ENCODE data around the gene UBASH3A. TPM values are rescaled to one million over a fixed set of nuclear protein-coding genes. Genes with fewer than 3 reads are reported as not detected.

Gene UBASH3A
- total RNA-seq, 1 experiment from 2014 or later: not detected

DNA sequence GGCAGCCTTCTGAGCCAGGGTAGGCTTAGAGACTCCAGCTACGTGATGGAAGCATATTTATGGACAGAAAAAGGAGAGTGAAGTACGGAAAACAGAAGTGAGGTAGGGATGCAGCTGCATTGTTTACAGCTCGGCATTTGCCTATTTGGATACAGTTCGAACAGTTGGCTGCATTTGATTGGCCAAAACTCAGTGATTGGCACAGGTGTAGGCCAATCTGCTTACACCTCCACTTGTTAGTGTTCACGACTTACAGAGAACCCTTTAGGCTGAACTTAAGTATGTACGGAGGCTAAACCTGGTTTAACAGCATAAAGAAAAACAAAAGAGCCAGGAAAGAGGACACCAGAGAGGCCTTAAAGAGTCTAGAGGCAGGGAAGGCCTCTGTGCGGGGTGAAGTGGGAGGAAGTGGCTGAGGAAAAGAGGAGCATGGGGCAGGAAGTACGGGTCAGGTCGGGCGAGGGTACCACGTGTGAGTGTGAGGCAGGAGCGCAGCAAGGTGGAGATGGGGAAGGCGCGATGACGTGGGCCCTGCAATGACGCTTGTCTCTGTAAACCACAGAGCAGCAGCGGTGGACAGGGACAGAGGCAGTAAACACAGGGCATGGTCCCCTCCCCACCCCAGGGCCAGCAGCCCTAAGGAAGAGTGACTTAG is 60.3 kb downstream of the UBASH3A start:
- CTCF ChIA-PET: no interaction called here
- Mint-ChIP-seq H3K4me1 (ENCODE audit: low read depth, unreplicated experiment) (peaks cover 71% of the 10 kb centered on the region), H3K27ac (ENCODE audit: unreplicated experiment) (peak overlapping the region; percentile 95), H3K36me3 (ENCODE audit: insufficient read depth, unreplicated experiment) (peaks cover 22% of the 10 kb centered on the region), H3K27me3 (ENCODE audit: unreplicated experiment) (no peaks in the 10 kb centered on the region), H3K4me3 (ENCODE audit: low read depth, unreplicated experiment) (peak overlapping the region; percentile 35), H3K9me3 (ENCODE audit: low read depth, unreplicated experiment) (peaks cover 2% of the 10 kb centered on the region)
- intact Hi-C loops (cut with micrococcal nuclease; ENCODE audit: unreplicated experiment): no loop called here
- DNase-seq: peak; percentile 54
- TF ChIP-seq, protein P1, sequence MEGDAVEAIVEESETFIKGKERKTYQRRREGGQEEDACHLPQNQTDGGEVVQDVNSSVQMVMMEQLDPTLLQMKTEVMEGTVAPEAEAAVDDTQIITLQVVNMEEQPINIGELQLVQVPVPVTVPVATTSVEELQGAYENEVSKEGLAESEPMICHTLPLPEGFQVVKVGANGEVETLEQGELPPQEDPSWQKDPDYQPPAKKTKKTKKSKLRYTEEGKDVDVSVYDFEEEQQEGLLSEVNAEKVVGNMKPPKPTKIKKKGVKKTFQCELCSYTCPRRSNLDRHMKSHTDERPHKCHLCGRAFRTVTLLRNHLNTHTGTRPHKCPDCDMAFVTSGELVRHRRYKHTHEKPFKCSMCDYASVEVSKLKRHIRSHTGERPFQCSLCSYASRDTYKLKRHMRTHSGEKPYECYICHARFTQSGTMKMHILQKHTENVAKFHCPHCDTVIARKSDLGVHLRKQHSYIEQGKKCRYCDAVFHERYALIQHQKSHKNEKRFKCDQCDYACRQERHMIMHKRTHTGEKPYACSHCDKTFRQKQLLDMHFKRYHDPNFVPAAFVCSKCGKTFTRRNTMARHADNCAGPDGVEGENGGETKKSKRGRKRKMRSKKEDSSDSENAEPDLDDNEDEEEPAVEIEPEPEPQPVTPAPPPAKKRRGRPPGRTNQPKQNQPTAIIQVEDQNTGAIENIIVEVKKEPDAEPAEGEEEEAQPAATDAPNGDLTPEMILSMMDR (IDR thresholded peaks at IDR 0.05; ENCODE audit: unreplicated experiment): no peak
- no TSS peak for BruUV-seq (replicated peaks)

DNA sequence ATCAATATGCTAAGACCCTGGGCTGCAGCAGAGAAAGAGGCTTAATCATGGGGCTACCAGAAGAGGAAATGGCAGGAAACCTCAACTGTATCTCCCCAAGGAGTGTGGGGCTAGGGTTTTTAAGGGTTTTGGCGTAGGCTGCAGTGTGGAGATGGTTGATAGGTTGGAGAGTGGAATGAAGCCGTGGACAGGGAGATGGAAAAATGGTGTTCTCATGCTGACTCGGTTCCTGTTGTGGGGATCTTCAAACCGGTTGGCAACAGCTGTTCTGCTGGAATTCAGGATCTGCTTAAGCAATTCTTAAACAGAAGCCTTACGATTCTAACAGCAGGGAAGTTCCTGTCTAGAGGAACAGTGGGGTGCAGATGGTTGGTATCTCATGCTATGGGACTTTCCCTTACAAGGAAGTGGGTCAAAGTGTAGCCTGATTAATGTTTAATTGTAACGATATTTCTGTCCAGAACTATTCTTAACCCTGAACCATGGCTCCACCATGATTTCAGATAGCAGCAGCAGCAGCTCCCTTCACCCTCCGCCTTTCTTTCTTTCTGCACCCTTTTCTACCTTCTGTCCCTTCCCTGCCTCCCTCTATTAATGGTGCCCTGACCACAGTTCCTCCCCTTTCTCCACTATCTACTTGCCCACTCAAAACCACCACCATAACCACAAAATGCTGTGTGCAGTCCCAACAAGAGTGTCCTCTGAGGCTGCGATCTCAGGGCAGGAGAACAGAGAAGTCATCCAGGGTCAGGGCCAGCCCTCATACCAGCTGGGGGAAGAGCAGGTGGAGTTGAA is 61.5 kb downstream of the UBASH3A start:
- TF ChIP-seq, protein P1 (IDR thresholded peaks at IDR 0.05; ENCODE audit: unreplicated experiment): no peak
- intact Hi-C loops (cut with micrococcal nuclease; ENCODE audit: unreplicated experiment): loop anchor here (5.0 kb wide), 1 partner anchor 52 kb away; no protein-coding TSS in a partner anchor
- Mint-ChIP-seq H3K27me3 (ENCODE audit: unreplicated experiment) (no peaks in the 10 kb centered on the region), H3K27ac (ENCODE audit: unreplicated experiment) (peak overlapping the region; percentile 53), H3K9me3 (ENCODE audit: low read depth, unreplicated experiment) (peaks cover 2% of the 10 kb centered on the region), H3K36me3 (ENCODE audit: insufficient read depth, unreplicated experiment) (peaks cover 22% of the 10 kb centered on the region), H3K4me1 (ENCODE audit: low read depth, unreplicated experiment) (peaks cover 76% of the 10 kb centered on the region), H3K4me3 (ENCODE audit: low read depth, unreplicated experiment) (peak overlapping the region; percentile 15)
- CTCF ChIA-PET: interaction anchor here (0.5 kb wide), 1 partner anchor 420 kb away, joined by 6 read pairs; no protein-coding TSS in a partner anchor
- no TSS peak for BruUV-seq (replicated peaks)
- DNase-seq: peak; percentile 28

DNA sequence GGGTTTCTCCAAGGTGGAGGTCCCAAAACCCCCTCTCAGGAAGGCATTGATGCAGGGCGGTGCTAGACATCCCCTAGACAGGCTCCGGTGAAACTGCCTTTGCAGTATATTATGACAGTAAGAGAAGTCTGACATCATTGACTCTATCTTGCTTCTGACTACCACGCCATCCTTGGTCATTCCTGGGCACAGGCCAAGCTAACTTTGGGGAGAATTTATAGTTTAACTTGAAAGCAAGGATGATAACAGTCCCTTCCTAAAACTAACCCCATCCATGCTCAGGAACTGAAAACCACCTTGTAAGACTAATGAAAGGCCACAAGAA is 62.1 kb downstream of the UBASH3A start:
- intact Hi-C loops (cut with micrococcal nuclease; ENCODE audit: unreplicated experiment): loop anchor here (5.0 kb wide), 1 partner anchor 52 kb away; no protein-coding TSS in a partner anchor
- H3K27ac Mint-ChIP-seq (ENCODE audit: unreplicated experiment): peak overlapping the region; percentile 53
- H3K36me3 Mint-ChIP-seq (ENCODE audit: insufficient read depth, unreplicated experiment): peaks cover 22% of the 10 kb centered on the region
- H3K4me3 Mint-ChIP-seq (ENCODE audit: low read depth, unreplicated experiment): no peak overlapping the region
- H3K27me3 Mint-ChIP-seq (ENCODE audit: unreplicated experiment): no peaks in the 10 kb centered on the region
- H3K9me3 Mint-ChIP-seq (ENCODE audit: low read depth, unreplicated experiment): peaks cover 2% of the 10 kb centered on the region
- BruUV-seq (replicated peaks): no TSS peak
- DNase-seq: no peak
- TF ChIP-seq, protein P1 (IDR thresholded peaks at IDR 0.05; ENCODE audit: unreplicated experiment): no peak
- CTCF ChIA-PET: no interaction called here
- H3K4me1 Mint-ChIP-seq (ENCODE audit: low read depth, unreplicated experiment): peaks cover 76% of the 10 kb centered on the region

DNA sequence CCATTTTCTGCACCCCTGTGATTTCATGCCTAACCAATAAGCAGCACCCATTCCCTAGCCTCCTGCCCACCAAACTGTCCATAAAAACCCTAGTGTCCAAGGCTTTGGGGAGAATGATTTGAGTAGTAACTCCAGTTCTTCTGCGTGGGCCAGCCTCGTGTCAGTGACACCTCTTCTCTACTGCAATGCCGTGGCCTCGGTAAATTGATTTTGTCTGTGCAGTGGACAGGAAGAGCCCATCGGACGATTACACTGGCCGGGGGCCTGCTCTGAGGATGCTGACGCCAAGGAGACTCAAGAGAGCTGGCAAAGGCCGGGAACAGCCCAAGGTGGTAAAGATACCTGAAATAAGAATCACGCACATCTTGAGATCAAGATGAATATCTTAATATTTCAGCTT is 63.0 kb downstream of the UBASH3A start:
- intact Hi-C loops (cut with micrococcal nuclease; ENCODE audit: unreplicated experiment): loop anchor here (5.0 kb wide), 1 partner anchor 51 kb away; no protein-coding TSS in a partner anchor
- CTCF ChIA-PET: interaction anchor here (0.6 to 1.3 kb wide), 3 partner anchors 59 to 251 kb away, joined by 3 to 4 read pairs (median 4); no protein-coding TSS in a partner anchor

More for the DNA sequence above, 63.0 kb downstream of the UBASH3A start:
- H3K4me3 Mint-ChIP-seq (ENCODE audit: low read depth, unreplicated experiment): no peak overlapping the region
- no peak for DNase-seq
- no peaks in the 10 kb centered on the region for H3K27me3 Mint-ChIP-seq (ENCODE audit: unreplicated experiment)
- H3K36me3 Mint-ChIP-seq (ENCODE audit: insufficient read depth, unreplicated experiment): peaks cover 22% of the 10 kb centered on the region
- H3K27ac Mint-ChIP-seq (ENCODE audit: unreplicated experiment): no peak overlapping the region
- no TSS peak for BruUV-seq (replicated peaks)
- peaks cover 2% of the 10 kb centered on the region for H3K9me3 Mint-ChIP-seq (ENCODE audit: low read depth, unreplicated experiment)
- H3K4me1 Mint-ChIP-seq (ENCODE audit: low read depth, unreplicated experiment): peaks cover 75% of the 10 kb centered on the region
- TF ChIP-seq, protein P1 (IDR thresholded peaks at IDR 0.05; ENCODE audit: unreplicated experiment): no peak
